Suppressor macrophage treated with lipopolysaccharide for 4 hours (primary cell): ENCODE data around the gene BCAP31.
"Not testable (repeated sequence)": the region's sequence is repeated elsewhere in the genome, so short reads cannot be mapped to it uniquely, and the experiment has no call there.

ENCODE experiments used
- DNase-seq: peaks from one replicate; pipeline ENCODE4 v3.0.0-alpha.2; 2020

The BCAP31 gene

GRCh38 chrX:153762626-153763173, 38.5 kb upstream of the BCAP31 start:
- DNase-seq: no peak

GRCh38 chrX:153761863-153762262, 37.7 kb upstream of the BCAP31 start:
- no peak for DNase-seq

- DNase-seq: no peak
Measured at GRCh38 chrX:153755136-153755535, 30.9 kb upstream of the BCAP31 start.

GRCh38 chrX:153750127-153750774, 26.1 kb upstream of the BCAP31 start:
- DNase-seq: no peak

- not testable (repeated sequence) for DNase-seq
Measured at GRCh38 chrX:153749017-153749416, 24.8 kb upstream of the BCAP31 start.

GRCh38 chrX:153746991-153747390, 22.8 kb upstream of the BCAP31 start:
- not testable (repeated sequence) for DNase-seq

- no peak for DNase-seq
Measured at GRCh38 chrX:153746359-153746758, 22.2 kb upstream of the BCAP31 start.

- not testable (repeated sequence) for DNase-seq
Measured at GRCh38 chrX:153745067-153745433, 20.9 kb upstream of the BCAP31 start.

- DNase-seq: no peak
Measured at GRCh38 chrX:153744210-153745066, 20.3 kb upstream of the BCAP31 start.

- not testable (repeated sequence) for DNase-seq
Measured at GRCh38 chrX:153743468-153744209, 19.5 kb upstream of the BCAP31 start.

- DNase-seq: not testable (repeated sequence)
Measured at GRCh38 chrX:153742796-153743467, 18.7 kb upstream of the BCAP31 start.

GRCh38 chrX:153742111-153742510, 17.9 kb upstream of the BCAP31 start:
- DNase-seq: not testable (repeated sequence)

GRCh38 chrX:153741446-153741845, 17.3 kb upstream of the BCAP31 start:
- DNase-seq: no peak

- DNase-seq: no peak
Measured at GRCh38 chrX:153740631-153741222, 16.5 kb upstream of the BCAP31 start.

- DNase-seq: no peak
Measured at GRCh38 chrX:153739754-153740486, 15.7 kb upstream of the BCAP31 start.

- DNase-seq: no peak
Measured at GRCh38 chrX:153738056-153738605, 13.9 kb upstream of the BCAP31 start.

GRCh38 chrX:153736871-153737441, 12.8 kb upstream of the BCAP31 start:
- DNase-seq: no peak

GRCh38 chrX:153736071-153736820, 12.1 kb upstream of the BCAP31 start:
- DNase-seq: no peak

GRCh38 chrX:153735274-153735673, 11.1 kb upstream of the BCAP31 start:
- DNase-seq: no peak

- DNase-seq: no peak
Measured at GRCh38 chrX:153734871-153735270, 10.7 kb upstream of the BCAP31 start.
